Middle frontal gyrus (tissue), 1 donor: ENCODE measurements around the gene HNRNPK.

Experiments used
- DNase-seq: peaks from one replicate; pipeline ENCODE4 v3.0.0-alpha.2; 2015; ENCODE audit warnings: low spot score; ENCODE audit errors: extremely low spot score

The HNRNPK gene

DNA sequence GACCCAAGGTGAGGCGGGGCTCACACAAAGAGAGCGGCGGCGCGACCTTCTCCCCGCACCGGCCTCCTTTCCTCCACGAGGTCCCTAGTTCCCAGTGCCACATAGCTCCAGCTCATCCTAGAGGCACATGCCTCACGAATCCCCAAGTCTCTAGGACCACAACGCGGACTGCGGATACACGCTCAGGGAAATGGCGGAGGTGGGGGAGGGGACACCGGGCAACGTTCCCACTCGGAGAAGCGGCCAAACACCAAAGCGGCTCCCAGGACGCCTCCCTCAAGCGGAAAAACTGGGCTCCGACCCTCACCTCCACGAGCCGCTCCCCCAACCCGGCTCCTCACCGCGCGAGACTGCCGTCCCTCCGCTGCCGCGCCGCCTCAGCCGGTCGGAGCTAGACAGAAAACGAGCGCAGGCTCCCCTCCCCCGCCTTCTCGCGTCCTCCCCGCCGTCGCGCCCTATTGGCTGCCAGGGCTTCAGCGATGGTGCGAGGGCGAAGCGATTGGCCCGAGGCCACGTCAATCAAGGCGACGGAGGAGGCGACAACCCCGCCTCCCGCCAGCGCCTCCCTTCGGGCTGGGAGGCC lies at the start of gene HNRNPK:
HNRNPK (minus strand) TSS at position 404 of the 583 bp plus-strand sequence. CDS start 1,963 bp downstream, outside the sequence.
- DNase-seq = peak; percentile 97

DNA sequence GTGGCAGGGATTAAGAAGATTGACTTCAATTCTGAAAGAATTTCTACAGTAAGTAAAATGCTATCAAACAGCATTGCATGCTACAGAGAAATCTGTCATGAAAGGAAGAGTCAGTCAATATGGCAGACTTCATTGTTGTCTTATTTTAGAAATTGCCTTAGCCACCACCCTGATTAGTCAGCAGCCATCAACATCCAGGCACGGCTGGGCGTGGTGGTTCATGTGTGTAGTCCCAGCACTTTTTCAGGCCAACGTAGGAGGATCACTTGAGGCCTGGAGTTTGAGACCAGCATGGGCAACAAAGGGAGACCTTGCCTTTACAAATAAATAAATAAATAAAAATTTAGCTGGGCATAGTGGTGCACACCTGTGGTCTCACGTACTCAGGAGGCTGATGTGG lies 47.2 kb upstream of the HNRNPK start:
- DNase-seq = no peak

DNA sequence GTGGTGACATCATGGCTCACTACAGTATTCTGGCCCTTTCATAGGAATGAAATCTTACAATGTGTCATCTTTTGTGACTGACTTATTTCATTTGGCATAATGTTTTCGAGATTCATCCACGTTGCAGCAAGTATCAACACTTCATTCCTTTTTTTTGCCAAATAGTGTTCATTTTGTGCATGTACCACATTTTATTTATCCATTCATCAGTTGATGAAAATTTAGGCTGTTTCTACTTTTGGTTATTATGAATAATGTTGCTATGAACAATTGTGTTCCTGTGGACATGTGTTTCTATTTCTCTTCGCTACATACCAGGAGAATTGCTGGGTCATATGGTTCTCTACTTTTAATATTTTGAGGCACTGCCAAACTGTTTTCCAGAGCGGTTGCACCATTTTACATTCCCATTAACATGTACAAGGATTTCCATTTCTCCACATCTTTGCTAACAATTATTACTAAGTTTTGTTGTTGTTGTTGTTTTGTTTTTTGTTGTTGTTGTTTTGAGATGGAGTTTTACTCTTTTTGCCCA lies 44.1 kb upstream of the HNRNPK start:
- no peak for DNase-seq

DNA sequence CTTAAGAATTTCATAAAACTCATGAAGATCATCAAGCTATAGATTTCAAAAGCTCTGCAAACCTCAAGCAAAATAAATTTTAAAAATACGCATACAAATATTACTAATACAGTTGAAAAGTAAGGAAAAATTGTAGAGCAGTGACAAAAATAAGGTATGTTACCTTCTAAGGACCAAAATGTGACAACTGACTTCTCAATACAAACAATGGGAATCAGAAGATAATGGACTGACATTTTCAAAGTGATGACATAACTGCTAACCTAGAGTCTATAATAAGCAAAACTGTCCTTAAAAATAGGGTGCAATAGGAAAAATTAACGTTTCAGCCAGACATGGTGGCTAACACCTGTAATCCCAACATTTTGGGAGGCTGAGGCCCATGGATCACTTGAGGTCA lies 27.6 kb upstream of the HNRNPK start:
- DNase-seq = no peak

DNA sequence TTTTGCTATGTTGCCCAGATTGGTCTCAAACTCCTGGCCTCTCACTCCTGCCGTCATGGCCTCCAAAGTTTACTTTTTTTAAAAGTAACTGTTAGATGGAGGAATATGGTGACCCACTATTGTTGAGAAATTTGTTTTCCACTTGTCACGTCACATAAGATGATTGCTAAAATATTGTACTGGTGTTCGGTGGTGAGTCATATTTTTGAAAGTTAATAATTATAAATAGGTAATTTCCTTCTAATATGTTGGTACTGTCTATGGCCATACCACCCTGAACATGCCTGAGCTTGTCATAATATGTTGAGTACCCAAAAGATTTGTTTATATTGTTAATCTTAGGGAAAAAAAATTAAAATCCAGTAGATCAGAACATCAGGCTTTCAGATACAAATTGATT lies 23.2 kb upstream of the HNRNPK start:
- DNase-seq = no peak

DNA sequence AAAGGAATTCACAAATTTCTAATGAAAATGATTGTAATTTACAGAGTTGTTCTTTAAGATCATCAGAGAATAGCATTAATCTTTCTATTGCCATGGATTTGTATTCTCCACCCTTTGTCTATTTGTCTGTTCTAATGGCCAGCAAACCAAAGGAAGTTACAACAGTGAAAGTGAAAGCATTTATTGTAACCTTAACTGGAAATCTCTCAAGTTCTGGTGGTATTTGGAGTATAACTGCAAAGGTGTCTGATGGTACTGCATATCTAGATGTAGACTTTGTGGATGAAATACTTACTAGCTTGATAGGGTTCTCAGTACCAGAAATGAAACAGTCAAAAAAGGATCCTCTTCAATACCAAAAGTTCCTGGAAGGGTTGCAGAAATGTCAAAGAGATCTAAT lies 22.3 kb upstream of the HNRNPK start:
- no peak for DNase-seq

DNA sequence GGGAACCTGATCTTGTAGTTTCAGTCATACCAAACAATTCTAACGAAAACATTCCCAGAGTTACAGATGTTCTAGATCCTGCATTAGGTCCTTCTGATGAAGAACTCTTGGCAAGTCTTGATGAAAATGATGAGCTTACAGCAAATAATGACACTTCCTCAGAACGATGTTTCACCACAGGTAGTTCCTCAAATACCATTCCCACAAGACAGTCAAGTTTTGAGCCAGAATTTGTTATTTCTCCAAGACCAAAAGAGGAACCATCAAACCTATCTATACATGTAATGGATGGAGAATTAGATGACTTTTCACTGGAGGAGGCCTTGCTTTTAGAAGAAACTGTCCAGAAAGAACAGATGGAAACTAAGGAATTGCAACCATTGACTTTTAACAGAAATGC lies 21.6 kb upstream of the HNRNPK start:
- DNase-seq = no peak

DNA sequence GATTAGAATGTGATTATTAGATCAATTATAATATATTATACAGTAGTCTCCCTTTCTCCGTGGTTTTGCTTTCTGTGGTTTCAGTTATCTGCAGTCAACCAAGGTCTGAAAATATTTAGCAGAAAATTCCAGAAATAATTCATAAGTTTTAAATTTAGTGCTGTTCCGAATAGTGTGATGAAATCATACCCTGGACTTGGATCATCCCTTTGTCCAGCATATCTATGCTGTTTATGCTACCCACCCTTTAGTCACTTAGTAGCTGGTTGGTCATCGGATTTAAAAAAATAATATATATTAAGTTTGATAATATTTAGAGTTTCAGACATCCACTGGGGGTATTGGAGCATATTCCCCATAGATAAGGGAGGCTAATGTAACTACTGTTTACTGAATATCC lies 20.2 kb upstream of the HNRNPK start:
- no peak for DNase-seq

DNA sequence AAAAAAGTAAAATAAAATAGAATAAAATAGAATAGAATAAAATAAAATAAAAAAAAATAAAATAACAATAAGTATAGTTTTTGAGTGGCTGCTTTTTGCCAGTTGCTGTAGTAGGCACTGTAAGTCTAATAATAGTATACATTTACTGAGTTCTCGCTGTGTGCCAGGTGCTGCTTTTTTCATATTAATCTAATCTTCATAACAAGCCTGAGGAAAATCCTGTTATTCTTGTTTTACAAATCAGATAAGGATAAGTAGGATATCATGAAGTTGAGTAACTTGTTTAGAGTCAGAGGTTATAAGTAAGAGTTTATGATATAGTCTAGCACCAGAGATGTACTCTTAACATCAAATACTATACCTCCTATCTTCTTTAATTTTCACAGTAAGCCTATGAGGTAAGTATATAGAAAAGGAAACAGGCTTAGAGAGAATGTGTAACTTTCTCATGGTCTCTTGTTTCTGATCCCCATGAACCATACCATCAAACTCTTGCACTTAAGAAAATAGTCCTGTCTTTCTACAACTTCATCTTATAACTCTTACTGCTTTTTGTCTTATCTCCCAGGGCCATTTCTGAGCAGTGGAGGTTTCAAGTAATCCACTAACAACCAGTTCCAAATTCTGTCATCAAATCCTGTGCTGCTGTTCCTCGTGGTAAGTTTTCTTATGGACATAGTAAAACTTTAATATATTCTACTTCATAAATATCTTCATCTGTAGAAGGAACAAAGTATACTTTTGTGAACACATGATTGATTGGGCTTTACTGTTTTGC lies 19.3 kb upstream of the HNRNPK start:
- no peak for DNase-seq

DNA sequence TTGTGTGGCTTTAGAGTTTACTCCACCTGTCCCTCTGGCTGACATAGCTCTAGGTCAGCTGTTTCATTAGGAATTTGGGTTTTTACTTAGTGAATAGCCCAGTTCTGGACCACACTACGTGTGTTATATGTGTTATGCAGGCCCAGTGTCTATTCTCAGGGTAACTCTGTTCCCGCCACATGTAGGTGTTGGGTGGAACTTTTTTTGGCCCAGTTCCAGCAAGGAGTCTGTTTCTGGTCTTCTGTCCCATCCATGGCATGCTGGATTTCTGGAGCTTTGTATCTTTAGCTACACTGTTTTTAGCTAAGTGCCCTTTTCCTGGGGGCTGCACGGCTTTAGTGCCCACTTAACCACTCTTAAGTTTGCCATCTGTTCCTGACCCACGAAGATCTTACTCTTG lies 16.1 kb upstream of the HNRNPK start:
- no peak for DNase-seq

DNA sequence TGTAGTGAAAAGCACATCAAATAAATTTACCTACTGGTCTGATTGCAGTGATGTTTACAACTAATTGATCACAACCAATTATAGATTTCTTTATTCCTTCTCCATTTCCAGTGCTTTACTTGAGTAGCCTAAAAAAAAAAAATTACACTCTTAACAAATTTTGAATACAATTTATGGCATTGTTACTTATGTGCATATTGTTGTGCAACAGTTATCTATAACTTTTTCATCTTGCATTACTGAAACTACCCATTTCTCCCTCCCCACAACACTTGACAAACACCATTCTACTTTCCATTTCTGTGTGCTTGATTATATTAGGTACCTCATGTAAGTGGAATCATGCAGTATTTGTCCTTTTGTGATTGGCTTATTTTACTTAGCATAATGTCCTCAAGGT lies 12.9 kb upstream of the HNRNPK start:
- DNase-seq = no peak

DNA sequence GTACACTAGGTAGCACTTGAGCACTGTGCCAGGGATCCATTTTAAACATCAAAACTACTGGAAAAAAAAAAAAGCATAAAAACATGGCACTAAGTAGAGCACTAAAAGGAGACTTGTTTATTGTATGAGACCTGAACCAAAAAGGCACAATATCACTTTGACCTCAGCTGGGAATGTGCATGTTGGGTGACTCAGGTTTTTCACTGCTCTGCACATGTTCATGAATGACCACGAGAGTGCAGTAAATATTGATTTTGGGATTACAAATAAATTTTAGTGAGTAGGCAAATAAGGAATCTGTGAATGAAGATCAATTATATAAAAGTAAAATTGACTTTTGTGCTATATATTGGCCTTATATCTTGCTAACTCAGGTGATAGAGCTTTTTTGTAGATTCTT lies 12.4 kb upstream of the HNRNPK start:
- DNase-seq = no peak

DNA sequence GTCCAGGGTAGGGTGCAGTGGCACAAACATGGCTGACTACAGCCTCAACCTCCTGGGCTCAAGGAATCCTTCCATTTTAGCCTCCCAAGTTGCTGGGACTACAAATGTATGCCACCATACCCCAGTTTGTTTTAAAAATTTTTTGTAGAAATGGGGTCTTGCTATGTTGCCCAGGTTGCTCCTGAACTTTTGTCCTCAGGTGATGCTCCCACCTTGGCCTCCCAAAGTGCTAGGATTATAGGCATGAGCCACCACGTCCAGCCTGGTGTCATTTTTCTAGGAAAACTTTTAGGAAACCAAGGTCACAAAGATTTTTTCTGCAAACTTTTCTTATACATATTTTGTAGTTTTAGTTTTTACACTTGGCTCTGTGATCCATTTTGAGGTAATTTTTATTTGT lies 11.3 kb upstream of the HNRNPK start:
- DNase-seq = no peak

DNA sequence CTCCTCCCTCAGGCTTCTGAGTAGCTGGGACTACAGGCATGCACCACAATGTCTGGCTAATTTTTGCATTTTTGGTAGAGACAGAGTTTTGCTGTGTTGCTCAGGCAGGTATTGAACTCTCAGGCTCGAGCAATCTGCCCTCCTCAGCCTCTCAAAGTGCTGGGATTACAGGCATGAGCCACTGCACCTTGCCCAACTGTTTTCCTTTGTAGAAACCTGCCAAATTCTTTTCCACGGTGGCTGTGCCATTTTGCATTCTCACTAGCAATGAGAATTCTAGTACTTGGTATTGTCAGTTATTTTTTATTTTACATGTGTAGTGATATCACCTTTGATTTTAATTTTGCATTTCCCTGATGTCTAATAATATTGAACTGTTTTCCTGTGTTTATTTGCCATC lies 8.4 kb upstream of the HNRNPK start:
- no peak for DNase-seq

DNA sequence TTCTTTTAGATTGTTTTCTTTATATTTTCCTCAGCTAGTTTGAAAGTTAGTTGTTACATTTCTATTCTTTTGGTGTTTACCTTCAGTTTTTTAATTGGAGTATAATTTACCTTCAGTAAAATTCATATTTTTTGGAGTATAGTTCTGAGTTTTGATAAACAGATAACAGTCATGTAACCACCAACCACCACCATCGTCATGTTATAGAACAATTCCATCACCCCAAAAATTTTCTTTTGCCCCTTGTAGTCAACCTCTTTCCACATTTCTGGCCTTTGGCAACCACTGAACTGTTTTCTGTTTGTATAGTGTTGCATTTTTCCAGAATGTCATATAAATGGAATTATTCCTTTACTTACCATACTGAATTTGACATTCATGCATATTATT lies 7.4 kb upstream of the HNRNPK start:
- DNase-seq = no peak

DNA sequence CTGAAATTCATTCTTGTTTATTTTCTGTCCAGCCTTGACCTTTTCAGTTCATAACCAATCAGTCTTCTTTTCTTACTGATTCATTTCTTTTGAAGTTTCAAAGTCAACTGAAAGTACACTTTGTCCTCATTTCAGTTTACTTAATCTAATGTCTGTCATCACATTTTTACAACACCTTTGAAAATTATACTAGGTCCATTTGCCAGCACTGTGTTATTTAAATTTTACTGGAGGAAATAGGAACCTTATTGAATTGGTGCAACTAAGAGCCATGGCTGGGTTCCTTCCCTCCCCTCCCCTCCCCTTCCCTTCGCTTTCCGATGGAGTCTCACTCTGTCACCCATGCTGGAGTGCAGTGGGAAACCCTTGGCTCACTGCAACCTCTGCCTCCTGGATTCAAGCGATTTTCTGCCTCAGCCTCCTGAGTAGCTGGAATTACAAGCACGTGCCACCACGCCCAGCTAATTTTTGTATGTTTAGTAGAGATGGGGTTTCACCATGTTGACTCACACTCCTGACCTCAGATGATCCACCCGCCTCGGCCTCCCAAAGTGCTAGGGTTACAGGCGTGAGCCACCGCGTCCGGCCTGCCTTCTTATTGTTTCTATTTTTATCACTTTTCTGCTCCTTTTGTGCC lies 6.9 kb upstream of the HNRNPK start:
- DNase-seq = no peak

DNA sequence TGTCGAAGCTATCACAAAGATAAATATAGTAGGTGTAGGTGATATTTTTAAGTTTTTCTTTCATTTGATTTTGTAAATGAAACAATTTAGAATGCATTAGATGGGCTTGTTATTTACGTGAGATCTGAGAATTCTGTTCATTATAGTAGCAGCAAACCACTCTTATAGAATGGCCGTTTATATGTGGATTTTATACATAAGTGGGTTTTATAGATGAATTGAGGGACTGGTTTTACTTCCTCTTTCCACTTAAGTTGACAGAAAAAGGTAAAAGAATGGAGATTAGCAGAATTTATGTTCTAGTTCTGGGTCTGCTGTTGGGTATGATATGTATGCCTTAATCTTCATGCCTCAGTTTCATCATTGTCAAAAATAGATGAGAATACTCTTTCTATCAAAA lies 6.2 kb upstream of the HNRNPK start:
- no peak for DNase-seq

DNA sequence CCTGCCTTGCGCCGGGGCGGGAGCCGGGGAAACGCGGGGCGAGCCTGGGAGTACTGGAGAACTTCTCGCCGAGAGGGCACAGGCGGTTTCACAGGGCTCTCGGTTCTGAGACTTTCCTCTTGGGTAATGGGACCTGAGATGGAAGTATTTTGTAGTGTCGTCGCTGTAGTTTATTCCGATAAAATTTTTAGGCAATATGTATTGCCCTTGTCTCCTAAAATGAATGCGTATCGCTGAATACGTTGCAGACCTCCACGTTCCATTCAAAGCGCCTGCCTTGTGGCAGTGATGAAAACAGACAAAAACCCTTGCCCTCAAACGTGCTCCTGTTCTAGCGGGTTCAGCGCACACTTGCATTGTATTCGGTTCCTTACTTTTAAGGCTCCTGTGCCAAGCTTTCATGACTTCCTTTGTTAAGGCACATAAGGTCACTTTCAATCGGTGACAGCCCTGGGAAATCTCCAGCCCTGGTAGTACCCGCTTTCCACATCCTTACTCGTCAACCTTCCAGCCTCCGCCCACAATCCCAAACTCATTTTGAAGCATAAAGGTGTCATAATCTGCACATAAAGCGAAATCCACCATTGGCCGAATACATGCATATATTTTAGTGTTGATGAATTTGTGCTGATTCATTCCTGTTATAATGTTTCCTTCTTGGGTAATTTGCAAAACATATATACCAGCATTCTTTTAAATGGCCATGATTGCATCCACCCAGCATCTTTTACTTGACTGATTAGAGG lies 1.3 kb upstream of the HNRNPK start:
- no peak for DNase-seq

DNA sequence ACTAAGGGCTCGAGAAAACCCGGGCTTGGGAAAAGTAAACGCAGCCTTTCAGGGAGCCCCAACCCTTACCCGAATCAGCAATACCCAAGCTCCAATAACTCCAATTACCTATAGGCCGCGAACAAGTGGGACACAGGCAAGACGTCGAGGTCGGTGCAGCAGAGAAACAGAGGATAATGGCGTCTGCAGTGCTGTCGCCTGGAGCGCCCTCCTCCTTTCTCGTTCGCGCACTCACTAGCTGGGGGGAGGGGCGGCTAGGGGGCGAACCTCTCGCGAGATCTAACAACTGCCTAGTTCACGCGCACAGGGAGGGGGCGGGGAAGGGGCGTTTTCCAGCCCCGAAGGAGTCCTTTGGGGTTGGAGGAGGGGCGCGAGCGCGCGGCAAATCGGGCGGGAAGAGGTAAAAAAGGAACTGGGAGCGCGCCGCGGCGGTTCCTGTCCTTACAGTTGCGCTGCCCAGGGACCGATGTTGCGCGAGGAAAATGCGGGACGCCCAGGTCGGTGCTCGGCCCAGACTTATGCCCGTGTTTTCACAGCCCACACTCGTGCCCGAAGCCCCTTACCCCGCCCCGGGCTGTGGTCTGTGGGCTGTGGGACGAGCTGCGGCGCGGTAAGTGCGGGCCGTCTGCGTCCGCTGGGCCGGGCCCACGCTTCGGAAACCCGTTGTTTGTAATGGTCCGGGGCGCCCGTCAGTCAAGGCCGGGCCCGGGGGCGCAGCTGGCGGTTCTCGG lies 545 bp upstream of the HNRNPK start, which contains the start of gene RMI1:
RMI1 (plus strand) TSS at position 411 of the 731 bp plus-strand sequence. CDS start 20,182 bp downstream, outside the sequence.
- peak; percentile 91 for DNase-seq

DNA sequence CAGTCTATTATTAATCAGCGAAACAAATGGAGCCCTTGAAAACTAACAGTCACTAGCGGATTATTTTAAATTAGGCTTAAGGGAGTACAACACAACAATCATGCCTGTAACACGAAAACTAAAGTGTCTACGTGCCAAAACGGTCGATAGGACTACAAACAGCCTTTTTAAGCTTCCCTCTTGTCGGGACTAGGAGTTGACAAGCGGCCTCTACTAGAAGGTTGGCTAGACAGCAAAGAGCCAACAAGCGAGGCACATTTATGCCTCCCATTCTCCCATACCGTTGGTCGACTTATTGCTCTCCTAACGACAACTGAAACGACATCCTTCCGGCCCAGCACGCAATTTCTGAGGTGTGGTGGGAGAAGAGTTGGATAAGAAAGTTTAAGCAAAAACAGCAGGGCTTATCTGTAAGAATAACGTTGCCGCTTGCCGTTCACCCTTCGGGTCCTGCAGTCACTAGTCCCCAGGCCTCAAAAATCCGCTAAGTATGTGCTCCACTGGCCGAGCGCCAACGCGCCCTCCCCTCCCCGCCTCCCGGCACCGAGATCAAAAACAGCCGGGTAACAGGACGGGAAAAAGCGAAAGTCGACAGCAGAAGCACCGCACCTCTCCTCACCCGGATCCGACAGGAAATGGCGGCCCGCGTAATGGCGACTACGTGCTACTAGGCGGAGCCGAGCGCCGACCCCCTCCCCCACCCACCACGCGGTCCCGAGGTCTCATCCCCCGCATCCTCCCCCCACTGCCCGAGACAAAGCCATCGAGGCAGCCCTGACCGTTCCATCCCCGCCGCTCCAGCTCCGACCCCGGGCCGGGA lies 813 bp downstream of the HNRNPK start:
- peak; percentile 38 for DNase-seq
